GM18526 (cell line): ENCODE data around the gene P4HA2.

Source experiments
- POLR2A ChIP-seq: IDR thresholded peaks from 3 replicates; pipeline ENCODE4 v1.6.1; 2011; ENCODE audit not compliant: insufficient read length; ENCODE audit errors: extremely low read depth

Gene P4HA2

GRCh38 chr5:132227485-132228240, at the start of gene P4HA2:
Gene P4HA2, minus strand, starts transcription at chr5:132227853. Its CDS starts 9,227 bp downstream, at chr5:132218626.
- no peak for TF ChIP-seq POLR2A

GRCh38 chr5:132277256-132277655, 49.6 kb upstream of the P4HA2 start:
- no peak for TF ChIP-seq POLR2A

GRCh38 chr5:132275367-132276220, 47.9 kb upstream of the P4HA2 start:
- TF ChIP-seq POLR2A = no peak

GRCh38 chr5:132274050-132274792, 46.6 kb upstream of the P4HA2 start:
- no peak for TF ChIP-seq POLR2A

- no peak for TF ChIP-seq POLR2A
Observed at GRCh38 chr5:132273631-132274030, 46.0 kb upstream of the P4HA2 start.

GRCh38 chr5:132272311-132273210, 44.9 kb upstream of the P4HA2 start:
- TF ChIP-seq POLR2A = no peak

GRCh38 chr5:132271251-132272246, 43.9 kb upstream of the P4HA2 start:
- TF ChIP-seq POLR2A = no peak

GRCh38 chr5:132270706-132271105, 43.1 kb upstream of the P4HA2 start:
- TF ChIP-seq POLR2A = no peak

- no peak for TF ChIP-seq POLR2A
Observed at GRCh38 chr5:132270335-132270665, 42.6 kb upstream of the P4HA2 start.

GRCh38 chr5:132269635-132270334, 42.1 kb upstream of the P4HA2 start:
- TF ChIP-seq POLR2A = no peak

GRCh38 chr5:132268769-132269551, 41.3 kb upstream of the P4HA2 start:
- no peak for TF ChIP-seq POLR2A
